ENCODE results near the gene PIKFYVE. TPM values are rescaled to one million over a fixed set of nuclear protein-coding genes. Genes with fewer than 3 reads are reported as not detected.
"Not testable (repeated sequence)": the region's sequence is repeated elsewhere in the genome, so short reads cannot be mapped to it uniquely, and the experiment has no call there.

Gene PIKFYVE
- total RNA-seq, 4 donors from 2014 or later: 11.5 to 58.8 (median 28.5) TPM

DNA sequence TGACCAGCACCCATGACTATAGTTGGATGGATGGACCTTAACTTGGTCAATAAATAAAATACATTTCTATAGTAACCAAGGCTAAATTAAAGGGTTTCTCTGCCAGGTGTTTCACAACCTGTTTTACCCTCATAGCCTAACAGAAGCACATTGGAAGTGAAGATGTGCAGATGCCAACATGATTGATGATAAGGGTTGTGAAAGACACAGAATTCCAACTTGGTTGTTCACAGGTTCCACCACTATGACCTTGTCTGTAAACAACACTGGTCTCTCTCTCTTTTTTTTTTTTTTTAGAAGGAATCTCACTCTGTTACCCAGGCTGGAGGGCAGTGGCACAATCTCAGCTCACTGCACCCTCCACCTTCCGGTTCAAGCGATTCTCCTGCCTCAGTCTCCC lies 103.0 kb downstream of the PIKFYVE start:
- intact Hi-C loops (cut with DNase I; ENCODE audit: low total_unique reads): no loop called here
- Histone ChIP-seq H3K36me3 (no peaks in the 10 kb centered on the region), H3K4me3 (no peak overlapping the region), H3K9me3 (no peaks in the 10 kb centered on the region), H3K4me1 (no peaks in the 10 kb centered on the region), H3K27ac (no peak overlapping the region), H3K27me3 (no peaks in the 10 kb centered on the region)
- TF ChIP-seq POLR2A (IDR thresholded peaks at IDR 0.05) (no peak), CTCF (IDR thresholded peaks at IDR 0.05) (no peak)
- no peak for DNase-seq

- no peaks in the 10 kb centered on the region for H3K4me1 ChIP-seq
- no peak for DNase-seq
- no peak for TF ChIP-seq POLR2A (IDR thresholded peaks at IDR 0.05)
- no peak for TF ChIP-seq CTCF (IDR thresholded peaks at IDR 0.05)
- H3K9me3 ChIP-seq: no peaks in the 10 kb centered on the region
- intact Hi-C loops (cut with DNase I; ENCODE audit: low total_unique reads): no loop called here
- H3K27me3 ChIP-seq: no peaks in the 10 kb centered on the region
- no peak overlapping the region for H3K27ac ChIP-seq
- no peak overlapping the region for H3K4me3 ChIP-seq
- H3K36me3 ChIP-seq: no peaks in the 10 kb centered on the region
Measured at GRCh38 chr2:208370881-208371633, 105.0 kb downstream of the PIKFYVE start.

DNA sequence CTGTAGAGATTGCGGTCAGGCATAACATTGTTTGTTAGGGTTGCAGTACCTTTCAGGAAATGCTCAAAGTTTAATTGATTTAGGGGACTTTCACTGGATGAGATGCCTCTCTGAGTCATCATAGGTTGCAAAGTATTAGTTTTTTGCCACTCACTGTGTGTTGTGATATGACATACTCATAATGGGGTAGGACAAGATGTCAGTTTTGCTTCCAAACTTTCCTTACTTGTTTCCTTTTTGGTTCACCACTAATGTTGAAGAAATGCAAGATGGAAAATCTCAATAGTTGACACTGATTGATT lies 105.5 kb downstream of the PIKFYVE start:
- intact Hi-C loops (cut with DNase I; ENCODE audit: low total_unique reads): no loop called here
- no peaks in the 10 kb centered on the region for H3K9me3 ChIP-seq
- no peak overlapping the region for H3K27ac ChIP-seq
- no peaks in the 10 kb centered on the region for H3K36me3 ChIP-seq
- H3K4me1 ChIP-seq: no peaks in the 10 kb centered on the region
- no peak for DNase-seq
- no peak overlapping the region for H3K4me3 ChIP-seq
- TF ChIP-seq CTCF (IDR thresholded peaks at IDR 0.05) (no peak), POLR2A (IDR thresholded peaks at IDR 0.05) (no peak)
- H3K27me3 ChIP-seq: no peaks in the 10 kb centered on the region

DNA sequence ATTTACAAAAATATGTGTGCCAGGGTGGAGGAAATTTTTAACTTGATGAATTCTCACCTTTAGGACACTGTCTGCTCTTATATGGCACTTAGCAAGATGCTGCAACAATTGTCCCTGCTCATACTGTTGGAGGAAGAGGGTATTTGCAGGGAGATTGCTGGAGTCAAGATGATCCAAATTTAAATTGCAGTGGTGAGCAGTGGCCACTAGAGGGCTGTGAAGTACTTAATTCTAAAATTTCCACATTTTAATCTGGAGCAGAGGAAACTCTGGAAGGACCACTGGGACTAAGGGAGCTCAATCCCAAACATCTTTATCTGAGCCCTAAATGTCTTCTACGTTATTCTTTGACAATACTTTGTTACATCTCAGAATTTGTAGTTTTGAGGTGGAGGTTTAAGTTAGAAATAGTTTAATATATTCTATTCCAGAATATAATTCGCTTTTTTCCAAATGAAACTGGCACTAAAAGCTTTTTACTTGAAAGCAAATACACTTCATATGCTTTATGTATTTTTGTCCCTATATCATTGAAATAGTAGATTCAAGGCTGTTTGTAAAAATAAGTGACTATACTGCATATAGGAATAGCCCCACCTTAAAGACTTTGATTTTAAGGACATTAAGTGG lies 107.5 kb downstream of the PIKFYVE start:
- Histone ChIP-seq H3K9me3 (no peaks in the 10 kb centered on the region), H3K36me3 (no peaks in the 10 kb centered on the region), H3K4me3 (no peak overlapping the region), H3K27ac (no peak overlapping the region), H3K4me1 (no peaks in the 10 kb centered on the region), H3K27me3 (no peaks in the 10 kb centered on the region)
- peak in 1 of 2 donors; percentile 26 for DNase-seq
- TF ChIP-seq CTCF (IDR thresholded peaks at IDR 0.05) (peak; percentile 31 to 80 (median 66)), POLR2A (IDR thresholded peaks at IDR 0.05) (no peak)
- intact Hi-C loops (cut with DNase I; ENCODE audit: low total_unique reads): no loop called here

DNA sequence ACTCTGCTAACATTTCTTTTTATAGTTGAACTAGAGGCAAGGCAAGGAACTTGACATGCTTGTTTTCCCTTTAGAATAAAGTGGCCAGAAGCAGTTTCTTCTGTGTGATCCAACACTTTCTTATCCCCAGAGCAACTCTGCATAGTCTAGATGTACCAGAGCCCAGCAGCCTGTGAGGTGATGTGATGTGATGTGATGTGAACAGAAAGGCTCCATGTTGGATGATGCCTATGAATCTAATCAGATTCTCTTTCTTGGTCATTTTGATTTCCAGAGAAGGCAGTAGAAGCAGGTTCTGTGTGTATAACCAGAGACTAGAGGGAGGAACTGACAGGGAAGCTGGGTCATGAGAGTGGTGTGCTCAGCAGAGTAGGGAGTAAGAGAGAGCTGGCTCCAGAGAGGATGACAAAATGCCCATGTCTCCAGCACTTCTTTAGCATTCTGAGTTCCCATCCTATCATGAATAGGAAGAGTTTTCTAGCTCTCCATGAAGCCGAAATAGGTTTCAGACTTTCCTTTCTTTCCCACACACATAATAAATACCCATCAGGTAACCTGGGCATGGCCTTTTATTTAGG lies 109.5 kb downstream of the PIKFYVE start:
- Histone ChIP-seq H3K36me3 (no peaks in the 10 kb centered on the region), H3K4me1 (no peaks in the 10 kb centered on the region), H3K27me3 (no peaks in the 10 kb centered on the region), H3K9me3 (no peaks in the 10 kb centered on the region), H3K27ac (no peak overlapping the region), H3K4me3 (no peak overlapping the region)
- no peak for DNase-seq
- TF ChIP-seq CTCF (IDR thresholded peaks at IDR 0.05) (no peak), POLR2A (IDR thresholded peaks at IDR 0.05) (no peak)
- intact Hi-C loops (cut with DNase I; ENCODE audit: low total_unique reads): no loop called here

DNA sequence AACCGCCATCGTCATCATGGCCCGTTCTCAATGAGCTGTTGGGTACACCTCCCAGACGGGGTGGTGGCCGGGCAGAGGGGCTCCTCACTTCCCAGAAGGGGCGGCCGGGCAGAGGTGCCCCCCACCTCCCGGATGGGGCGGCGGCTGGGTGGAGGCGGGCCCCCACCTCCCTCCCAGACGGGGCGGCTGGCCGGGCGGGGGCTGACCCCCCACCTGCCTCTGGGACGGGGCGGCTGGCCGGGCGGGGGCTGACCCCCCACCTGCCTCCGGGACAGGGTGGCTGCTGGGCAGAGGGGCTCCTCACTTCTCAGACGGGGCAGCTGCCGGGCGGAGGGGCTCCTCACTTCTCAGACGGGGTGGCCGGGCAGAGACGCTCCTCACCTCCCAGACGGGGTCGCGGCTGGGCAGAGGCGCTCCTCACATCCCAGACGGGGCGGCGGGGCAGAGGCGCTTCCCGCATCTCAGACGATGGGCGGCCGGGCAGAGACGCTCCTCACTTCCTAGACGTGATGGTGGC lies 111.3 kb downstream of the PIKFYVE start:
- H3K36me3 ChIP-seq; DNase-seq; H3K4me1 ChIP-seq; intact Hi-C loops (cut with DNase I; ENCODE audit: low total_unique reads); H3K27me3 ChIP-seq; H3K4me3 ChIP-seq; H3K27ac ChIP-seq; H3K9me3 ChIP-seq: not testable (repeated sequence)
